Measurements from ENCODE around the gene DTNB. TPM values are rescaled to one million over a fixed set of nuclear protein-coding genes. Genes with fewer than 3 reads are reported as not detected.

DTNB gene
- total and polyA plus RNA-seq, 10 of the 15 experiments (the other 5 are each of a cell fraction or from before 2014, with no cell fraction given): 4.5 to 30.6 (median 11.9) TPM

DNA sequence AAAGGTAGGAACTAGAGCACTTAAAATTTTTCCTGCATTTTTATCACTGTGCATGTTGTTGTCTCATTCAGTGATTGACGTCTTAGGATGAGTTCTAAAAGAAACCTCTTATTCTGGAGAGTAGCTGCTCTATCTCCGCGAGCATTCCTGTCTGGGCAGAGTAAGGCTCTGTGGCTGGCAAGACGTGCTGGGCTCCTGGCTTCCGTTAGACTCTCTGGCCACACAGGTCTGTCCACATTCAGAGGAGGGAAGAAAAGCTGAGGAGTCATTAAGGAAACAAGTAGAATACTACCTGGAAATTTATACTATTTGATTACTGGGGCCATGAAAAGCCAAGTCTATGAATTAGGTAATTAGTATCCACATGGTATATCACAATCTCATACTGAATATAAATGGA, 193.6 kb downstream of the DTNB start:
- TF ChIP-seq NR2F1 (conservative IDR thresholded peaks at IDR 0.05): no peak
- no peak for TF ChIP-seq HDAC6 (IDR thresholded peaks at IDR 0.05; ENCODE audit: unreplicated experiment)
- no peak for TF ChIP-seq HCFC1 (IDR thresholded peaks at IDR 0.05; ENCODE audit: low read length)
- no peak for TF ChIP-seq NRF1 (conservative IDR thresholded peaks at IDR 0.05; ENCODE audit: low read depth, low read length)
- TF ChIP-seq CHD2 (IDR thresholded peaks at IDR 0.05; ENCODE audit: borderline replicate concordance, low read depth, low read length): no peak
- no peak for TF ChIP-seq SIX5 (IDR thresholded peaks at IDR 0.05; ENCODE audit: low read depth, low read length, severe bottlenecking)
- TF ChIP-seq CREM (IDR thresholded peaks at IDR 0.05; ENCODE audit: low read depth): no peak
- TF ChIP-seq ZNF207 (IDR thresholded peaks at IDR 0.05; ENCODE audit: borderline replicate concordance): no peak
- TF ChIP-seq HDGF (IDR thresholded peaks at IDR 0.05): no peak
- TF ChIP-seq KAT2A (conservative IDR thresholded peaks at IDR 0.05; ENCODE audit: control insufficient read depth, low read depth, low read length): no peak
- no peak for TF ChIP-seq CEBPB (IDR thresholded peaks at IDR 0.05; ENCODE audit: borderline replicate concordance in 1 of 2, low read depth in 2 of 2, low read length in 2 of 2)
- no peak for TF ChIP-seq FOXM1 (IDR thresholded peaks at IDR 0.05; ENCODE audit: low read depth, low read length)
- TF ChIP-seq ZNF217 (IDR thresholded peaks at IDR 0.05): no peak
- no peak for TF ChIP-seq ZSCAN29 (IDR thresholded peaks at IDR 0.05)
- TF ChIP-seq PKNOX1 (IDR thresholded peaks at IDR 0.05): no peak
- TF ChIP-seq, protein P1, sequence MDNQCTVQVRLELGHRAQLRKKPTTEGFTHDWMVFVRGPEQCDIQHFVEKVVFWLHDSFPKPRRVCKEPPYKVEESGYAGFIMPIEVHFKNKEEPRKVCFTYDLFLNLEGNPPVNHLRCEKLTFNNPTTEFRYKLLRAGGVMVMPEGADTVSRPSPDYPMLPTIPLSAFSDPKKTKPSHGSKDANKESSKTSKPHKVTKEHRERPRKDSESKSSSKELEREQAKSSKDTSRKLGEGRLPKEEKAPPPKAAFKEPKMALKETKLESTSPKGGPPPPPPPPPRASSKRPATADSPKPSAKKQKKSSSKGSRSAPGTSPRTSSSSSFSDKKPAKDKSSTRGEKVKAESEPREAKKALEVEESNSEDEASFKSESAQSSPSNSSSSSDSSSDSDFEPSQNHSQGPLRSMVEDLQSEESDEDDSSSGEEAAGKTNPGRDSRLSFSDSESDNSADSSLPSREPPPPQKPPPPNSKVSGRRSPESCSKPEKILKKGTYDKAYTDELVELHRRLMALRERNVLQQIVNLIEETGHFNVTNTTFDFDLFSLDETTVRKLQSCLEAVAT (IDR thresholded peaks at IDR 0.05): no peak
- no peak for TF ChIP-seq POU2F2 (IDR thresholded peaks at IDR 0.05; ENCODE audit: borderline replicate concordance, low read depth, low read length)
- TF ChIP-seq BACH1 (IDR thresholded peaks at IDR 0.05; ENCODE audit: borderline replicate concordance): no peak
- no peak for TF ChIP-seq BMI1 (IDR thresholded peaks at IDR 0.05; ENCODE audit: borderline replicate concordance)
- H4K20me1 ChIP-seq (ENCODE audit: control insufficient read depth, insufficient read depth): no peaks in the 10 kb centered on the region
- H3K4me1 ChIP-seq (ENCODE audit: control insufficient read depth, insufficient read depth, low read length): peaks cover 9% of the 10 kb centered on the region
- ChIA-PET POLR2A (interaction anchor here (0.7 kb wide), 1 partner anchor 18 kb away, joined by 3 read pairs; no protein-coding TSS in a partner anchor), SMC1A (ENCODE audit: uncharacterized antibody, unreplicated experiment) (interaction anchor here (1.0 to 2.8 kb wide), 5 partner anchors 11 to 39 kb away, joined by 4 to 10 read pairs (median 5); no protein-coding TSS in a partner anchor), RAD21 (ENCODE audit: unreplicated experiment) (no interaction called here), CTCF (interaction anchor here (0.8 to 1.0 kb wide), 2 partner anchors 22 to 26 kb away, joined by 3 to 4 read pairs; no protein-coding TSS in a partner anchor)
- intact Hi-C loops (cut with micrococcal nuclease; ENCODE audit: unreplicated experiment) (no loop called here), in situ Hi-C loops (cut with MboI) (no loop called here)
- BruUV-seq (replicated peaks): no TSS peak
- H3K27me3 ChIP-seq (replicated peaks in 1 of 2; ENCODE audit: control insufficient read depth in 2 of 2, insufficient read depth in 2 of 2, low read length in 1 of 2): no peaks in the 10 kb centered on the region
- ATAC-seq (no peak), DNase-seq (ENCODE audit: low read depth, low spot score) (no peak), FAIRE-seq (no peak)
- H3K9ac ChIP-seq (ENCODE audit: control insufficient read depth, insufficient read depth, low read length): no peak overlapping the region
- no peaks in the 10 kb centered on the region for H3K79me2 ChIP-seq (ENCODE audit: control insufficient read depth, insufficient read depth, low read length)
- H2AFZ ChIP-seq (ENCODE audit: control insufficient read depth, low read depth, low read length): no peak overlapping the region
- no peak overlapping the region for H3K27ac ChIP-seq (ENCODE audit: control insufficient read depth, insufficient read depth)
- no peak overlapping the region for H3K4me3 ChIP-seq
- H3K9me3 ChIP-seq (replicated peaks; ENCODE audit: control insufficient read depth, insufficient read depth, low read length): peaks cover 4% of the 10 kb centered on the region
- no peaks in the 10 kb centered on the region; a peak in 1 of 4 replicates for H3K36me3 ChIP-seq (ENCODE audit: control insufficient read depth in 2 of 2, insufficient read depth in 2 of 2, low read length in 1 of 2)
- WGBS (ENCODE audit: insufficient coverage, insufficient replicate concordance, low lambda C conversion rate, missing lambda C conversion rate): 97% methylated on average over 5 of the region's 5 CpGs
- H3K4me2 ChIP-seq (ENCODE audit: control insufficient read depth, insufficient read depth): no peak overlapping the region

Data from GM12878 (cell line).